Tibial nerve (tissue), 3 donors: ENCODE results near the gene REG1A.

Experiments
- CTCF ChIP-seq, 5 experiments: fragments of 200-600 bp in 3 of 5; fragments of 450-650 bp in 2 of 5; sonication (generic) in 3 of 5; IDR thresholded peaks; one replicate each; pipeline ENCODE4 v1.5.1; 2016 to 2019; ENCODE audit warnings: antibody characterized with exemption in 5 of 5, mild to moderate bottlenecking in 3 of 5, moderate library complexity in 2 of 5
- POLR2A ChIP-seq, 2 donors: fragments of 450-650 bp; IDR thresholded peaks; one replicate each; pipeline ENCODE4 v1.6.1; 2017; ENCODE audit warnings: antibody characterized with exemption in 2 of 2, mild to moderate bottlenecking in 2 of 2, moderate library complexity in 2 of 2

DNA sequence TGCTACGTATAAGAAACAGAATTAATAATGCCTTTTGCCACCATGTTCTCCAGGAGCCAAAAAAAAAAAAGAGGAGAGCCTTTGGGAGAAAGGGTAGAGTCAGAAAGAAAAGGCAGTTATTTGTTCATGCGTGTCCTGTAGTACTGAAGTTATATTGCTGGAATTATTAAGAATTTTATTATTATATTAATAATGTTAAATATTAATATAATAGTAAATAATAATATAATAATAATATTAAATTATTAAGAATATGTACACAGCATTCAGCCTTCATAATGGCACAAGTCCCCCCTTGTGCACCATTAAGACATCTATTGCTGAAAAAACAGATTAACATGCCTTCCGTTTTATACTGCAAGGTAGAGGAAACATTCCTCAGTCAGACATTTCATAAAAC lies 8.1 kb downstream of the REG1A start:
- TF ChIP-seq CTCF (IDR thresholded peaks at IDR 0.05) (no peak), POLR2A (IDR thresholded peaks at IDR 0.05) (no peak)
